NCI-H69 (cell line): ENCODE results near the gene TUNAR.

Experiments
- DNase-seq: peaks from one replicate; lab custom pipeline; 2025; lab: John Stamatoyannopoulos, UW

The TUNAR gene

GRCh38 chr14:95876761-95877538 is at the start of gene TUNAR:
Gene TUNAR (plus strand): TSS chr14:95876832.
- DNase-seq, result peak; percentile 84

GRCh38 chr14:95828649-95829265 is 47.9 kb upstream of the TUNAR start:
- no peak for DNase-seq

GRCh38 chr14:95829321-95829720 is 47.3 kb upstream of the TUNAR start:
- no peak for DNase-seq

GRCh38 chr14:95830386-95830785 is 46.2 kb upstream of the TUNAR start:
- DNase-seq, result no peak

GRCh38 chr14:95831041-95831440 is 45.6 kb upstream of the TUNAR start:
- DNase-seq, result no peak

- no peak for DNase-seq
These were observed 45.2 kb upstream of the TUNAR start for GRCh38 chr14:95831468-95831867.

GRCh38 chr14:95832012-95832411 is 44.6 kb upstream of the TUNAR start:
- no peak for DNase-seq

- no peak for DNase-seq
These were observed 43.2 kb upstream of the TUNAR start for GRCh38 chr14:95833429-95833828.

GRCh38 chr14:95834496-95834895 is 42.1 kb upstream of the TUNAR start:
- no peak for DNase-seq

GRCh38 chr14:95835121-95835730 is 41.4 kb upstream of the TUNAR start:
- no peak for DNase-seq

- no peak for DNase-seq
These were observed 37.8 kb upstream of the TUNAR start for GRCh38 chr14:95838862-95839261.

- DNase-seq, result no peak
These were observed 36.4 kb upstream of the TUNAR start for GRCh38 chr14:95840094-95840700.

- no peak for DNase-seq
These were observed 35.0 kb upstream of the TUNAR start for GRCh38 chr14:95841668-95842067.

GRCh38 chr14:95849761-95850160 is 26.9 kb upstream of the TUNAR start:
- no peak for DNase-seq

- peak; percentile 36 for DNase-seq
These were observed 26.2 kb upstream of the TUNAR start for GRCh38 chr14:95850429-95850828.

GRCh38 chr14:95855606-95856005 is 21.0 kb upstream of the TUNAR start:
- DNase-seq, result no peak

GRCh38 chr14:95857275-95857674 is 19.4 kb upstream of the TUNAR start:
- DNase-seq, result no peak

- no peak for DNase-seq
These were observed 17.7 kb upstream of the TUNAR start for GRCh38 chr14:95858893-95859292.

- DNase-seq, result no peak
These were observed 14.4 kb upstream of the TUNAR start for GRCh38 chr14:95862243-95862642.

GRCh38 chr14:95863295-95863694 is 13.3 kb upstream of the TUNAR start:
- DNase-seq, result no peak

- DNase-seq, result no peak
These were observed 6.9 kb upstream of the TUNAR start for GRCh38 chr14:95869776-95870175.

- no peak for DNase-seq
These were observed 5.9 kb upstream of the TUNAR start for GRCh38 chr14:95870772-95871171.

- DNase-seq, result no peak
These were observed 5.1 kb upstream of the TUNAR start for GRCh38 chr14:95871531-95871930.
